HepG2 (cell line): ENCODE measurements around the gene PRDM11. TPM values are rescaled to one million over a fixed set of nuclear protein-coding genes. Genes with fewer than 3 reads are reported as not detected.

Experiments
- HOXA5 ChIP-seq: sonication (generic); formaldehyde crosslinking; IDR thresholded peaks from 2 replicates; pipeline ENCODE4 v1.4.0; 2020; ENCODE audit warnings: missing genetic modification reagents
- KDM5A ChIP-seq: fragments of 200-600 bp; sonication (generic); IDR thresholded peaks from 2 replicates; pipeline ENCODE4 v1.7.0; 2018; ENCODE audit warnings: antibody characterized with exemption, mild to moderate bottlenecking, low read length, borderline replicate concordance
- NR1H2 ChIP-seq: sonication (generic); formaldehyde crosslinking; IDR thresholded peaks from 2 replicates; pipeline ENCODE4 v1.8.1; 2022; ENCODE audit warnings: low read depth, missing genetic modification reagents, borderline replicate concordance
- SNAI1 ChIP-seq: sonication (generic); formaldehyde crosslinking; IDR thresholded peaks from 2 replicates; pipeline ENCODE4 v1.5.0; 2020; ENCODE audit warnings: mild to moderate bottlenecking, missing genetic modification reagents, borderline replicate concordance
- SRY ChIP-seq: sonication (generic); formaldehyde crosslinking; IDR thresholded peaks from 2 replicates; pipeline ENCODE4 v1.8.0; 2022; ENCODE audit warnings: mild to moderate bottlenecking, missing genetic modification reagents
- TBP ChIP-seq: sonication (generic); formaldehyde crosslinking; IDR thresholded peaks from 2 replicates; pipeline ENCODE4 v1.5.0; 2020; ENCODE audit warnings: missing genetic modification reagents
- ZFAT ChIP-seq: sonication (generic); formaldehyde crosslinking; conservative IDR thresholded peaks from 2 replicates; pipeline ENCODE4 v1.8.1; 2023; ENCODE audit warnings: missing genetic modification reagents, inconsistent platforms
- ZHX2 ChIP-seq, 2 experiments: sonication (generic) in 1 of 2; formaldehyde crosslinking in 1 of 2; IDR thresholded peaks; 2 replicates each; pipeline versions ENCODE4 v1.6.1 to v1.9.0; 2014 to 2022; ENCODE audit warnings: antibody characterized with exemption in 1 of 2, borderline replicate concordance in 1 of 2, inconsistent platforms in 1 of 2, low read depth in 1 of 2, missing genetic modification reagents in 1 of 2
- ZNF224 ChIP-seq: sonication (generic); formaldehyde crosslinking; IDR thresholded peaks from 2 replicates; pipeline ENCODE4 v1.5.0; 2020; ENCODE audit warnings: mild to moderate bottlenecking, missing genetic modification reagents
- ZNF367 ChIP-seq: sonication (generic); formaldehyde crosslinking; IDR thresholded peaks from 2 replicates; pipeline ENCODE4 v1.4.0; 2020; ENCODE audit warnings: missing genetic modification reagents, borderline replicate concordance
- ZNF556 ChIP-seq: sonication (generic); formaldehyde crosslinking; IDR thresholded peaks from 2 replicates; pipeline ENCODE4 v1.4.0; 2020; ENCODE audit warnings: mild to moderate bottlenecking, missing genetic modification reagents, borderline replicate concordance
- ZNF644 ChIP-seq: IDR thresholded peaks from 2 replicates; pipeline ENCODE4 v1.6.1; 2016; ENCODE audit warnings: low read depth
- ZNF709 ChIP-seq: sonication (generic); formaldehyde crosslinking; IDR thresholded peaks from 2 replicates; pipeline ENCODE4 v1.5.0; 2020; ENCODE audit warnings: mild to moderate bottlenecking, missing genetic modification reagents
- ZNF768 ChIP-seq: sonication (generic); formaldehyde crosslinking; IDR thresholded peaks from 2 replicates; pipeline ENCODE4 v1.4.0; 2020; ENCODE audit warnings: missing genetic modification reagents
- ZUFSP ChIP-seq: sonication (generic); formaldehyde crosslinking; IDR thresholded peaks from 2 replicates; pipeline ENCODE4 v1.9.0; 2021; ENCODE audit warnings: missing genetic modification reagents, mild to moderate bottlenecking, borderline replicate concordance
- polyA plus RNA-seq, 8 experiments: library from polyadenylated mRNA; depleted of rRNA in 3 of 8; stranded (reverse) in 7 of 8; unstranded in 1 of 8; fragments of >200 nt; fragmentation: Illumina TruSeq in 4 of 8; extraction: Trizol in 4 of 8; gene quantifications; 2 replicates each; pipeline versions ENCODE4 v1.2.1 to v1.2.3, GENCODE V29; 2011 to 2016; ENCODE audit warnings: low read depth in 4 of 8, missing spikeins in 1 of 8, mixed read lengths in 1 of 8; ENCODE audit not compliant: insufficient read depth in 1 of 8
- total RNA-seq, 5 experiments: library from RNA; depleted of rRNA; stranded (reverse); fragments of >200 nt; fragmentation: Illumina TruSeq; extraction: Trizol; gene quantifications; 2 replicates each; pipeline ENCODE4 v1.2.3, GENCODE V29; 2016; ENCODE audit warnings: low read depth in 1 of 5
- TF ChIP-seq, protein P1 (sequence below): sonication (generic); formaldehyde crosslinking; IDR thresholded peaks from 2 replicates; pipeline ENCODE4 v1.8.0; 2022; ENCODE audit warnings: missing genetic modification reagents, mild to moderate bottlenecking, borderline replicate concordance
- TF ChIP-seq, protein P2 (sequence below): sonication (generic); formaldehyde crosslinking; IDR thresholded peaks from 2 replicates; pipeline ENCODE4 v1.5.0; 2020; ENCODE audit warnings: missing genetic modification reagents
- TF ChIP-seq, protein P3 (sequence below): sonication (generic); formaldehyde crosslinking; IDR thresholded peaks from 2 replicates; pipeline ENCODE4 v1.4.0; 2020; ENCODE audit warnings: missing genetic modification reagents, borderline replicate concordance

The PRDM11 gene
- total and polyA plus RNA-seq, 2 of the 13 experiments (the other 11 are each of a cell fraction or from before 2014, with no cell fraction given) = 3.4 to 4.7 TPM

DNA sequence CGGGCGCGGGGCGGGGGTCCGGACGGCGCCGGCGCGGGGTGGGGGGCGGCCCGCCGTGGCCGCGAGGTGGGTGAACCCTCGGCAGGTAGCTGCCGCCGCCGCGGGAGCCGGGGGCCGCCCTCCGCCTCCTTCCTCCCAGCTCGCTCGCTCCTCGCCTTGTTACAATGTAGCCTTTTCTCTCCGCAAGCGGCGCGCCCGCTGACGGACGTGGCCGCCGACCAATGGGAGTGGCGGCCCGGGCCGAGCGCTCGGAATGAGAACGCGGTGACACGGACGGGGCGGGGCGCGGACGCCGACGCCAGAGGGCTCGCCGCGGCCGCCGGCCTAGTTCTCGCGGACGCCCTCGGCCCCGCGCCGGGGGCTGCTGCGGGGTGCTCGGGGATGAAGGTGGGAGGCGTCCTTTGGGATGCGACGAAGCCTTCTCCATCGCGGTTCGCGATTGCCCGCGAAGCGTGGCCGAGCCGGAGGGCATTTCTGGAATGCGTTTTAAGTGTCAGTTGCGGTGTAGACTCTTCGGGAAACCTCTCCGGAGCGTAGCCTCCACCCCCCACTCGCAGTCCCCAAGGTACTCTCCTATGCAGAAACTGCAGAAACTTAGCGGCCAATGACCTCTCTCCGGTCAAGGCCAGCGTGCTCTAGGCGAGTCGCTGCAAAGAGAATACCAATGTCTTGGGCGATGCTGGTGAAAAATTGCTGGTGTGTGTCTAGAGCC is 734 bp downstream of the PRDM11 start (continued):
- TF ChIP-seq, protein P1, sequence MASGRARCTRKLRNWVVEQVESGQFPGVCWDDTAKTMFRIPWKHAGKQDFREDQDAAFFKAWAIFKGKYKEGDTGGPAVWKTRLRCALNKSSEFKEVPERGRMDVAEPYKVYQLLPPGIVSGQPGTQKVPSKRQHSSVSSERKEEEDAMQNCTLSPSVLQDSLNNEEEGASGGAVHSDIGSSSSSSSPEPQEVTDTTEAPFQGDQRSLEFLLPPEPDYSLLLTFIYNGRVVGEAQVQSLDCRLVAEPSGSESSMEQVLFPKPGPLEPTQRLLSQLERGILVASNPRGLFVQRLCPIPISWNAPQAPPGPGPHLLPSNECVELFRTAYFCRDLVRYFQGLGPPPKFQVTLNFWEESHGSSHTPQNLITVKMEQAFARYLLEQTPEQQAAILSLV = no peak
- TF ChIP-seq HOXA5 (CRISPR knock-in tag) = no peak
- TF ChIP-seq, protein P2, sequence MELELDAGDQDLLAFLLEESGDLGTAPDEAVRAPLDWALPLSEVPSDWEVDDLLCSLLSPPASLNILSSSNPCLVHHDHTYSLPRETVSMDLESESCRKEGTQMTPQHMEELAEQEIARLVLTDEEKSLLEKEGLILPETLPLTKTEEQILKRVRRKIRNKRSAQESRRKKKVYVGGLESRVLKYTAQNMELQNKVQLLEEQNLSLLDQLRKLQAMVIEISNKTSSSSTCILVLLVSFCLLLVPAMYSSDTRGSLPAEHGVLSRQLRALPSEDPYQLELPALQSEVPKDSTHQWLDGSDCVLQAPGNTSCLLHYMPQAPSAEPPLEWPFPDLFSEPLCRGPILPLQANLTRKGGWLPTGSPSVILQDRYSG (CRISPR knock-in tag) = 0 out of 2 replicates have a peak, but pooled peaks have one; percentile 57
- TF ChIP-seq ZNF768 (CRISPR knock-in tag) = peak; percentile 35; the same call in 1 of the 2 replicates
- TF ChIP-seq NR1H2 (CRISPR knock-in tag) = no peak
- no peak for TF ChIP-seq ZUFSP
- no peak for TF ChIP-seq ZNF367 (CRISPR knock-in tag)
- TF ChIP-seq SNAI1 (CRISPR knock-in tag) = no peak
- TF ChIP-seq ZNF709 = peak; percentile 89
- no peak for TF ChIP-seq ZNF644 (CRISPR knock-in tag)
- no peak for TF ChIP-seq ZNF556 (CRISPR knock-in tag)
- TF ChIP-seq TBP (CRISPR knock-in tag) = no peak
- TF ChIP-seq KDM5A = no peak
- TF ChIP-seq, protein P3, sequence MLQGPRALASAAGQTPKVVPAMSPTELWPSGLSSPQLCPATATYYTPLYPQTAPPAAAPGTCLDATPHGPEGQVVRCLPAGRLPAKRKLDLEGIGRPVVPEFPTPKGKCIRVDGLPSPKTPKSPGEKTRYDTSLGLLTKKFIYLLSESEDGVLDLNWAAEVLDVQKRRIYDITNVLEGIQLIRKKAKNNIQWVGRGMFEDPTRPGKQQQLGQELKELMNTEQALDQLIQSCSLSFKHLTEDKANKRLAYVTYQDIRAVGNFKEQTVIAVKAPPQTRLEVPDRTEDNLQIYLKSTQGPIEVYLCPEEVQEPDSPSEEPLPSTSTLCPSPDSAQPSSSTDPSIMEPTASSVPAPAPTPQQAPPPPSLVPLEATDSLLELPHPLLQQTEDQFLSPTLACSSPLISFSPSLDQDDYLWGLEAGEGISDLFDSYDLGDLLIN (CRISPR knock-in tag) = no peak
- TF ChIP-seq ZFAT (CRISPR knock-in tag) = 0 out of 2 replicates have a peak, but pooled peaks have one; percentile 33
- 0 out of 2 replicates have a peak, but pooled peaks have one; percentile 15 for TF ChIP-seq SRY (CRISPR knock-in tag)
- no peak for TF ChIP-seq ZNF224
- TF ChIP-seq ZHX2 (IDR thresholded peaks at IDR 0.05; ENCODE audit: low read depth) = no peak; the same call in 1 of the 2 replicates
- no peak for TF ChIP-seq ZHX2 (CRISPR knock-in tag; IDR thresholded peaks at IDR 0.05; ENCODE audit: borderline replicate concordance)
